Testis (tissue), 2 donors: ENCODE results near the gene PHF3.

Experiments used
- POLR2A ChIP-seq: fragments of 450-650 bp; IDR thresholded peaks from one replicate; pipeline ENCODE4 v1.6.1; 2017; ENCODE audit warnings: antibody characterized with exemption, mild to moderate bottlenecking, moderate library complexity
- TF ChIP-seq, protein P1 (sequence below), 3 experiments: fragments of 450-650 bp in 2 of 3; fragments of 200-600 bp in 1 of 3; sonication (generic) in 1 of 3; IDR thresholded peaks; one replicate each; pipeline ENCODE4 v1.5.1; 2016 to 2019; ENCODE audit warnings: antibody characterized with exemption in 3 of 3, mild to moderate bottlenecking in 2 of 3, moderate library complexity in 1 of 3

DNA sequence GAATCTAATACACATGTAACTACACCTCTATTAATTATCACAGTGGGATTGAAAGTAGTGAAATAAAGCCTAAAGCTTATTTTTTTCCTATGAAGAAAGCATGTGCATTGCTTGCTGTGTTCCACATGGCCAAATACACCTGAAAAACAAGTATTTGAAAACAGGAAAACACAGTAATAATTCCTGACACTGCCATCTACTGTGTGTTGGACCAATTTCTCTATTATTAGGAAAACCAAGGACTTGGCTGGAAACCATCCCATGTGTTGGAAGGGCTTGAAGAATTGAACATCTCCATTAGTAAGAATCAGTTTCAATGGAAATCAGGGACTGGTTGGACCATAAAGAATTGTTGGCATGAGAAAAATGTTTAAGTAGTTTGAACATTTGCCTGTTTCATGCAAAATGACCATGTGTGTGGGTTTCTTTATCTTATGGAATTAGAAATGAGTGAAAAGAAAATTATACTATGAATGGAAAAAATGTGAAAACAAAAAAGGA, 124.1 kb downstream of the PHF3 start:
- TF ChIP-seq, protein P1, sequence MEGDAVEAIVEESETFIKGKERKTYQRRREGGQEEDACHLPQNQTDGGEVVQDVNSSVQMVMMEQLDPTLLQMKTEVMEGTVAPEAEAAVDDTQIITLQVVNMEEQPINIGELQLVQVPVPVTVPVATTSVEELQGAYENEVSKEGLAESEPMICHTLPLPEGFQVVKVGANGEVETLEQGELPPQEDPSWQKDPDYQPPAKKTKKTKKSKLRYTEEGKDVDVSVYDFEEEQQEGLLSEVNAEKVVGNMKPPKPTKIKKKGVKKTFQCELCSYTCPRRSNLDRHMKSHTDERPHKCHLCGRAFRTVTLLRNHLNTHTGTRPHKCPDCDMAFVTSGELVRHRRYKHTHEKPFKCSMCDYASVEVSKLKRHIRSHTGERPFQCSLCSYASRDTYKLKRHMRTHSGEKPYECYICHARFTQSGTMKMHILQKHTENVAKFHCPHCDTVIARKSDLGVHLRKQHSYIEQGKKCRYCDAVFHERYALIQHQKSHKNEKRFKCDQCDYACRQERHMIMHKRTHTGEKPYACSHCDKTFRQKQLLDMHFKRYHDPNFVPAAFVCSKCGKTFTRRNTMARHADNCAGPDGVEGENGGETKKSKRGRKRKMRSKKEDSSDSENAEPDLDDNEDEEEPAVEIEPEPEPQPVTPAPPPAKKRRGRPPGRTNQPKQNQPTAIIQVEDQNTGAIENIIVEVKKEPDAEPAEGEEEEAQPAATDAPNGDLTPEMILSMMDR (IDR thresholded peaks at IDR 0.05), result no peak
- no peak for TF ChIP-seq POLR2A
